ENCODE measurements around the gene PRDM16. TPM values are rescaled to one million over a fixed set of nuclear protein-coding genes. Genes with fewer than 3 reads are reported as not detected.

The PRDM16 gene
- total and polyA plus RNA-seq, 2 of the 8 experiments (the other 6 are each of a cell fraction or from before 2014, with no cell fraction given) = 0.39 to 0.43 TPM

- H3K18ac ChIP-seq (ENCODE audit: extremely low read depth, low read length) = no peak overlapping the region
- no peaks in the 10 kb centered on the region for H3K79me1 ChIP-seq (ENCODE audit: low read depth, low read length)
- no peak overlapping the region for H3K4ac ChIP-seq (replicated peaks; ENCODE audit: insufficient read length, low read depth, low read length)
- no peak overlapping the region for H3K23ac ChIP-seq (ENCODE audit: insufficient read length)
- 0 out of 7 replicates have a peak, but pooled peaks cover 0 to 2% (median 0%) of the 10 kb centered on the region in 4 experiments for H3K27me3 ChIP-seq (replicated peaks in 1 of 4; ENCODE audit: control insufficient read depth in 3 of 4, extremely low read depth in 1 of 4, insufficient read depth in 3 of 4, low read length in 3 of 4)
- 87% methylated on average over 7 of the region's 8 CpGs; no CpG with 5 or more reads in 1 of the 2 experiments for WGBS, 2 experiments (ENCODE audit: extremely low coverage in 1 of 2, insufficient coverage in 1 of 2, insufficient read length in 1 of 2, insufficient replicate concordance in 2 of 2, low coverage in 1 of 2, low lambda C conversion rate in 2 of 2, missing lambda C conversion rate in 1 of 2)
- POLR2A ChIA-PET (ENCODE audit: partially characterized antibody) = no interaction called here
- H2BK5ac ChIP-seq (ENCODE audit: low read depth, low read length) = no peak overlapping the region
- H3K4me3 ChIP-seq (ENCODE audit: extremely low read depth in 1 of 4, insufficient read depth in 2 of 4, low read depth in 3 of 4, low read length in 4 of 4) = no peak overlapping the region
- no peaks in the 10 kb centered on the region for H3K79me2 ChIP-seq (ENCODE audit: control insufficient read depth in 1 of 2, insufficient read depth in 2 of 2, low read length in 2 of 2)
- H3K27ac ChIP-seq (ENCODE audit: low read depth, low read length) = no peak overlapping the region
- no peak overlapping the region for H4K5ac ChIP-seq (ENCODE audit: insufficient read length, low read depth, low read length)
- no peaks in the 10 kb centered on the region for H3K36me3 ChIP-seq (ENCODE audit: control insufficient read depth in 2 of 4, insufficient read depth in 4 of 4, low read length in 3 of 4)
- TF ChIP-seq CHD2 (IDR thresholded peaks at IDR 0.05; ENCODE audit: low read length) = no peak
- no peak for TF ChIP-seq SAP30 (IDR thresholded peaks at IDR 0.05; ENCODE audit: insufficient read depth, insufficient replicate concordance, low read length)
- no peak for TF ChIP-seq EGR1 (IDR thresholded peaks at IDR 0.05; ENCODE audit: borderline replicate concordance, low read depth, low read length)
- H4K8ac ChIP-seq (ENCODE audit: extremely low read depth, insufficient read depth, low read length) = no peak overlapping the region
- peaks cover 0 to 6% of the 10 kb centered on the region in 2 experiments for H4K20me1 ChIP-seq (replicated peaks in 1 of 2; ENCODE audit: control insufficient read depth in 1 of 2, insufficient read depth in 2 of 2, low read length in 2 of 2)
- H2AK5ac ChIP-seq (ENCODE audit: low read depth, low read length) = no peak overlapping the region
- H2BK12ac ChIP-seq (ENCODE audit: low read depth, low read length) = no peak overlapping the region
- no peak overlapping the region for H2BK120ac ChIP-seq (replicated peaks; ENCODE audit: low read depth, low read length)
- no peak overlapping the region for H2AFZ ChIP-seq (ENCODE audit: low read length)
- peaks cover 0 to 6% (median 2%) of the 10 kb centered on the region in 4 experiments; a peak in 3 of 7 replicates for H3K4me1 ChIP-seq (replicated peaks in 1 of 4; ENCODE audit: control insufficient read depth in 3 of 4, insufficient read depth in 4 of 4, low read length in 3 of 4)
- no peak overlapping the region for H2BK15ac ChIP-seq (ENCODE audit: low read length)
- FAIRE-seq = no peak
- peak overlapping the region; percentile 64 for H3K56ac ChIP-seq (replicated peaks; ENCODE audit: insufficient read length, low read depth, low read length)
- DNase-seq (ENCODE audit: low read depth in 1 of 2, low spot score in 2 of 2) = no peak
- H3K23me2 ChIP-seq (ENCODE audit: low read depth, low read length) = peaks cover 14% of the 10 kb centered on the region; the same call in 1 of the 2 replicates
- H4K91ac ChIP-seq (replicated peaks; ENCODE audit: insufficient read length, low read length) = no peak overlapping the region
- no peak overlapping the region for H3K4me2 ChIP-seq (ENCODE audit: insufficient read depth in 1 of 2, low read depth in 2 of 2, low read length in 2 of 2)
- peaks cover 0 to under 1% of the 10 kb centered on the region in 2 experiments; a peak in 1 of 4 replicates for H3K9me3 ChIP-seq (ENCODE audit: insufficient read depth in 2 of 2, low read depth in 1 of 2, low read length in 1 of 2)
- H3K14ac ChIP-seq (ENCODE audit: insufficient read length) = no peak overlapping the region
- no peak overlapping the region for H3K9ac ChIP-seq (replicated peaks in 1 of 4; ENCODE audit: extremely low read depth in 1 of 4, low read depth in 3 of 4, low read length in 3 of 4)
- CTCF ChIA-PET (ENCODE audit: partially characterized antibody) = no interaction called here
- H2BK20ac ChIP-seq (ENCODE audit: low read length) = no peak overlapping the region
Observed at GRCh38 chr1:3175486-3175885, 106.5 kb downstream of the PRDM16 start.

Measured in H1 (cell line).